ENCODE measurements around the gene BPTF.
A peak's percentile ranks its signal among the peaks of the same experiment; 100 is the strongest.
"Not testable (repeated sequence)": the region's sequence is repeated elsewhere in the genome, so short reads cannot be mapped to it uniquely, and the experiment has no call there.

BPTF gene

DNA sequence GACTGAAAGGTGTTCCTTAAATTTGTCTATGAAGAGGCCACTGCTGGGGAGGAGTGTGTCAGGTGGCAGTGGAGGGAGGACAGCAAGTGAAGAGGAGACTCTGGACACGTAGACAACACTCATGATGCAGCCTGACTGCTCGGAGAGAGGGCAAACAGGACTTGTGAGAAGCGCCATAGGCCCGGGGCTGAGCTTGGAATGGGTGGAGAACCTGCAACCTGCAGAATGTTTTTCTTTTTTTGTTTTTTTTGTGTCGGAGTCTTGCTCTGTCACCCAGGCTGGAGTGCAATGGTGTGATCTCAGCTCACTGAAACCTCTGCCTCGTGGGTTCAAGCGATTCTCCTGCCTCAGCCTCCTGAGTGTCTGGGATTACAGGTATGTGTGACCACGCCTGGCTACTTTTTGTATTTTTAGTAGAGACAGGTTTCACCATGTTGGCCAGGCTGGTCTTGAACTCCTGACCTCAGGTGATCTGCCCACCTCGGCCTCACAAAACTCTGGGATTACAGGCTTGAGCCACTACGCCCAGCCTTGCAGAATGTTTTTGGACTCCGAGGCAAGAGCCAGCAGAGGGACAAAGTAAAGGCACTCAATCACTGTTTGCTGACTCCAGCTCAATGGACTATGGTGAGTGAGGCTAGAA, 189.9 kb downstream of the BPTF start:
- DNase-seq, result no peak

DNA sequence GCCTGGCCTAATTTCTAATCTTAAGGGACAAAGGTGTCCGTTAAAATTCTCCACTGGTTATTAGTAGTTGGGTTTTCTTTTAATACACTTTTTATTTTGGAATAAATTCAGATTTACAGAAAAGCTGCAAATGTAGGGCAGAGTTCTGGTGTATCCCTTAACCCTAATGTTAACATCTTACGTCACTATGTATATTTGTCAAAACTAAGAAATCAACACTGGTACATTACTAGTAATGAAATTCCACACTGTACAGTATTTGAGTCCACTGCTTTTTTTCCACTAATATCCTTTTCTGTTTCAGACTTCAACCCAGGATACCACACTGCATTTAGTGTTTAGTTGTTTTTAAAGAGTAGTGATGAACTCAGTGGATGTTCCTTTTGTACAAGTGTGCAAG, 191.5 kb downstream of the BPTF start:
- no peak for DNase-seq

DNA sequence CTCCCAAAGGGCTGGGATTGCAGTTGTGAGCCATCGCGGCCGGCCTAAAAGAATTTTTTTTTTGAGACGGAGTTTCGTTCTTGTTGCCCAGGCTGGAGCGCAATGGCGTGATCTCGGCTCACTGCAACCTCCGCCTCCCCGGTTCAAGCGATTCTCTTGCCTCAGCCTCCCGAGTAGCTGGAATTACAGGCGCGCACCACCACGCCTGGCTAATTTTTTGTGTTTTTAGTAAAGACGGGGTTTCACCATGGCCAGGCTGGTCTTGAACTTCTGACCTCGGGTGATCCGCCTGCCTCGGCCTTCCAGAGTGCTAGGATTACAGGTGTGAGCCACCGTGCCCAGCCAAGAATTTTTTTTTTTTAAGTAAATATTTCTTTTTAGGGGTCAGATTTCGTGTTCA, 193.2 kb downstream of the BPTF start:
- DNase-seq, result not testable (repeated sequence)

DNA sequence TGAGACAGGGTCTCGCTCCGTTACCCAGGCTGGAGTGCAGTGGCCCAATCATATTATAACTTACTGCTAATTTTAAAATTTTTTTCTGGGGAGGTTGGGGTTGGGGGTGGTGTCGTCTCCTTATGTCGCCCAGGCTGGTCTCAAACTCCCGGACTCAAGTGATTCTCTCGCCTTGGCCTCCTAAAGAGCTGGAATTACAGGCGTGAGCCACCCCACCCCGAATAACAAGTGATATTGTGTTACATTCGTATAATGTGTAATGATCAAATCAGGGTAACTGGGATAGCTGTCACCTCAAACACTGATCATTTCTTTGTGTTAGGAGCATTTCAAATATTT, 194.0 kb downstream of the BPTF start:
- no peak for DNase-seq

DNA sequence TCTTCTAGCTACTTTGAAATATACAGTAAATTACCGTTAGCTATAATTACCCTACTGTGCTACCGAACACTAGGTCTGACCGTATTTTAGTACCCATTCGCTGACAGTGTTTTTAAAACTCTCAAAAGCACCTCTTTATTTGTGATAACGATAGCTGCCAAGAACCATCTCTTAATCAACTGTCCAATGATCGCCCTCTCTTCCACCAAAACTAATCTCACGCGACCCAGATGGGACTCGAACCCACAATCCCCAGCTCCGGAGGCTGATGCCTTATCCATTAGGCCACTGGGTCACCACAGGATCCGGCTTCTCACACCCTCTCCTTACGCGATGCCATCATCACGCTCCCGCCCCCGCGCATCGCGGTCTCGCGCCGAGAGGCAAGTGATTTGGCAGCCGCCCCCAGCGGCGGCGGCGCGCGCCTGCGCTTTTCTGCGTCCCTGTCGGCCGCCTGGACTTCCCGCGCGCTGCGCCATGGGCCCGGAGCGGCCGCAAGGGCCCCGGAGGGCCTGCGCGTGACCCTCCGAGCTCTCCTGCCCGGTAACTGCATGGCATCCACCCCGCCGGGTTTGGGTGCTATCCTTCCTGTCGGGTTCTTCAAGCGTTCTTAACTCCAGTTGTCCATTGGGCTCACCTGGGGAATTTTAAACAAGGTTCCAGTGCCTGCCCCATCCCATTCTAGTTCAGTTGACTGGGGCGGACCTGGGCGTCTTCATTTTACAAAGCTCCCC, 194.5 kb downstream of the BPTF start:
- DNase-seq, result peak; percentile 98 to 99

DNA sequence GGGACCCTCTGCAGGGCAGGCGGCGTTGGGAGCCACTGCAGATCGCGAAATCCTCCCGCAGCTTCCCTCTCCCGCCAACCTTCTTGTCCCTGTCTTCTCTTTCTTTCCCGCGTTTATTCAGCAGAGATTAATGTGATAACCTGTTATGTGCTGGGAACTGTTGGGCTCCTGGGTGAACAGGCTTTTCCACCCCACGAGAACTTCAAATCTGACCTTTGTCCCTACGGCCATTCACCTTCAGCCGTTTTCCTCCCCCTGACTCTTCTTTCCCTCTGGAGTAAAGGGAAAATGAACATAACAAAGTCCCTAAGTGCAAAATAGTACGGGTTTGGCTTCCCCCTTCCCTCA, 195.1 kb downstream of the BPTF start:
- DNase-seq, result peak in 1 of 2 donors; percentile 7

DNA sequence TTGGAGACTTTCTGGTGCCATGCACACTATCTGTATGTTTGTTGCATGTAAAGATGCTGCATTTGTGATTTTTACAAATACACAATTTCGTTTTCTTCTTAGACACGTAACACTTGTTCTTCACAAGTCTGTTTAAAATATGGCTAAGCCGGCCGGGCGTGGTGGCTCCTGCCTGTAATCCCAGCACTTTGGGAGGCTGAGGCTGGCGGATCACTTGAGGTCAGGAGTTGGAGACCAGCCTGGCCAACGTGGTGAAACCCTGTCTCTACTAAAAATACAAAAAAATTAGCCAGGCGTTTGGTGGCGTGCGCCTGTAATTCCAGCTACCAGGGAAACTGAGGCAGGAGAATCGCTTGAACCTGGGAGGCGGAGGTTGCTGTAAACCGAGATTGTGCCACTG, 195.5 kb downstream of the BPTF start:
- DNase-seq, result not testable (repeated sequence)

DNA sequence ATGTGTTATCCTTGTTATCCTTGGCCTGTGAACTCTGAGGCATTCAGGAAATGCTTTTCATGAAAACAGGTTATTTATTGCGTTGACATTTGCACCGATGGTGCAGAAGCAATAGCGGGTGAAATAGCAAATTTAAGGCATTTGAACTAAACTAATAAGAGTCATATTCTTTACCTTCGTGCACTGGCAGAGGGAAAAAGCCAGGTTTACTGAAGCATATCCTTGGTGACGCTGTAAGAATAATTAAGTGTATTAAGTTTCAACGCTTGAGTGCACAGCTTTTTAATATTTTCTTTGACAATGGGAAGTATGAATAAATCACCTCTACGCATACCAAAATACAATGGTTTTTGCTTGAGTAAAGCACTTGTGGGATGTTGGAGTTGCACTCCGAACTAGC, 196.7 kb downstream of the BPTF start:
- no peak for DNase-seq

DNA sequence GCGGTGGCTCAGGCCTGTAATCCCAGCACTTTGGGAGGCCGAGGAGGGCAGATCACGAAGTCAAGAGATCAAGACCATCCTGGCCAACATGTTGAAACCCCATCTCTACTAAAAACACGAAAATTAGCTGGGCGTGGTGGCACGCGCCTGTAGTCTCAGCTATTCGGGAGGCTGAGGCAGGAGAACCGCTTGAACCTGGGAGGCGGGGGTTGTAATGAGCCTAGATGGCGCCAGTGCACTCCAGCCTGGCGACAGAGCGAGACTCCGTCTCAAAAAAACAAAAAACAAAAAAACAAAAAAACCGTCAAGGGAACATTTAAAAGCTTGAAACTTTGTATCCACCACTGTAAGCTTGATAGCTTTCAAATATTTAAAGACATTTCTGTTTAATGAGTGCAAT, 197.2 kb downstream of the BPTF start:
- DNase-seq, result not testable (repeated sequence)

DNA sequence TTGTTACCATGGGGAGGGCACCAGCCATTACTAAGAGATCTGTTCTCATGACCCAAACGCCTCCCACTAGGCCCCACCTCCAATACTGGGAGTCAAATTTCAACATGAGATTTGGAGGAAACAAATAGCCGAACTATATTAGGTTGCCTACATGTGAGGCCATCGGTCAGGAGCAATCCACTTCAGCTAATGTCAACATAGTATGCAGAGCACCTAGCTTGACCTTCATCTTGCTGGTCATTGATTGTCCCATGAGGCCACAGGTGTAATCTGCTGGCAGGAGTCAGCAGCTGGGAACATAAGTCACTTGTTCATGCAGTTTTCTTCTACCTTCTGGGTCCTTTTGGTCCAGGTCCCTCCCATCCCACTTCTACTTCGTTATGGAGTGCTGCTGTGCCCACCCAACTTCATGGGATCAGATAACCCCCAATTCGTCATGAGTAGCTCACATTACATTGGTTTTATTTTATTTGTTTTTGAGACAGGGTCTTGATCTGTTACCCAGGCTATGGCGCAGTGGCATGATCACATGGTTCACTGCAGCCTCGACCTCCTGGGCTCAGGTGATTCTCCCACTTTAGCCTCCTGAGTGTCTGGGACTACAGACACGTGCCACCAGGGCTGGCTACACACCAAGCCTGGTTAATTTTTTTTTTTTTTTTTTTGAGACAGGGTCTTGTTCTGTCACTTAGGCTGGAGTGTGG, 204.4 kb downstream of the BPTF start:
- DNase-seq, result no peak
